AG04449 (cell line): ENCODE measurements around the gene ERCC5.

ENCODE experiments used
- CTCF ChIA-PET: fragments of 350-600 bp; formaldehyde crosslinking; extraction: SDS; loops from one replicate; lab custom pipeline; 2021; ENCODE audit warnings: antibody characterized with exemption; lab: Yijun Ruan, JAX
- POLR2A ChIA-PET: fragments of 400-600, 350-600 bp; formaldehyde crosslinking; extraction: SDS; loops from one replicate; lab custom pipeline; 2020; ENCODE audit warnings: antibody characterized with exemption, inconsistent platforms; lab: Yijun Ruan, JAX
- DNase-seq: peaks from one replicate; pipeline ENCODE4 v3.0.0-alpha.2; 2010; ENCODE audit warnings: low read depth, low spot score
- H3K4me3 ChIP-seq: 2 replicates; pipeline ENCODE4 v1.5.1; 2011; ENCODE audit warnings: low read depth, mild to moderate bottlenecking, control low read depth, low read length
- CTCF ChIP-seq: IDR thresholded peaks from one replicate; pipeline ENCODE4 v1.5.1; 2011; ENCODE audit warnings: mild to moderate bottlenecking, moderate library complexity, low read length, control low read depth, inconsistent platforms; ENCODE audit not compliant: insufficient read depth; ENCODE audit errors: missing control alignments

ERCC5 gene

GRCh38 chr13:102907016-102907756, 61.4 kb downstream of the ERCC5 start:
- no peak for DNase-seq
- no peak for TF ChIP-seq CTCF
- CTCF ChIA-PET = interaction anchor here (1.8 kb wide), 1 partner anchor 9 kb away, joined by 6 read pairs; no protein-coding TSS in a partner anchor
- POLR2A ChIA-PET = no interaction called here
- H3K4me3 ChIP-seq = no peak overlapping the region

- CTCF ChIA-PET = interaction anchor here (1.8 kb wide), 1 partner anchor 8 kb away, joined by 6 read pairs; no protein-coding TSS in a partner anchor
Measured at GRCh38 chr13:102907886-102908515, 62.2 kb downstream of the ERCC5 start.

GRCh38 chr13:102909971-102910370, 64.1 kb downstream of the ERCC5 start:
- ChIA-PET POLR2A (no interaction called here), CTCF (interaction anchor here (1.1 kb wide), 1 partner anchor 11 kb away, joined by 4 read pairs; no protein-coding TSS in a partner anchor)
- no peak overlapping the region for H3K4me3 ChIP-seq
- DNase-seq = no peak
- no peak for TF ChIP-seq CTCF

More at GRCh38 chr13:102907886-102908515, 62.2 kb downstream of the ERCC5 start:
- no peak for DNase-seq
- H3K4me3 ChIP-seq = no peak overlapping the region
- POLR2A ChIA-PET = no interaction called here
- no peak for TF ChIP-seq CTCF

GRCh38 chr13:102911336-102911735, 65.5 kb downstream of the ERCC5 start:
- POLR2A ChIA-PET = no interaction called here
- TF ChIP-seq CTCF = no peak
- DNase-seq = no peak
- H3K4me3 ChIP-seq = no peak overlapping the region
- CTCF ChIA-PET = no interaction called here

- DNase-seq = no peak
- ChIA-PET CTCF (no interaction called here), POLR2A (no interaction called here)
- H3K4me3 ChIP-seq = no peak overlapping the region
- TF ChIP-seq CTCF = no peak
Measured at GRCh38 chr13:102912599-102912998, 66.8 kb downstream of the ERCC5 start.

GRCh38 chr13:102913914-102914313, 68.1 kb downstream of the ERCC5 start:
- TF ChIP-seq CTCF = no peak
- ChIA-PET CTCF (interaction anchor here (1.7 kb wide), 1 partner anchor 18 kb away, joined by 3 read pairs; no protein-coding TSS in a partner anchor), POLR2A (no interaction called here)
- H3K4me3 ChIP-seq = no peak overlapping the region
- no peak for DNase-seq
